ENCODE measurements around the gene MUS81. TPM values are rescaled to one million over a fixed set of nuclear protein-coding genes. Genes with fewer than 3 reads are reported as not detected.

The MUS81 gene
- total and polyA plus RNA-seq, 9 of the 15 experiments (the other 6 are each of a cell fraction or from before 2014, with no cell fraction given), result 13.4 to 118 (median 53.7) TPM

DNA sequence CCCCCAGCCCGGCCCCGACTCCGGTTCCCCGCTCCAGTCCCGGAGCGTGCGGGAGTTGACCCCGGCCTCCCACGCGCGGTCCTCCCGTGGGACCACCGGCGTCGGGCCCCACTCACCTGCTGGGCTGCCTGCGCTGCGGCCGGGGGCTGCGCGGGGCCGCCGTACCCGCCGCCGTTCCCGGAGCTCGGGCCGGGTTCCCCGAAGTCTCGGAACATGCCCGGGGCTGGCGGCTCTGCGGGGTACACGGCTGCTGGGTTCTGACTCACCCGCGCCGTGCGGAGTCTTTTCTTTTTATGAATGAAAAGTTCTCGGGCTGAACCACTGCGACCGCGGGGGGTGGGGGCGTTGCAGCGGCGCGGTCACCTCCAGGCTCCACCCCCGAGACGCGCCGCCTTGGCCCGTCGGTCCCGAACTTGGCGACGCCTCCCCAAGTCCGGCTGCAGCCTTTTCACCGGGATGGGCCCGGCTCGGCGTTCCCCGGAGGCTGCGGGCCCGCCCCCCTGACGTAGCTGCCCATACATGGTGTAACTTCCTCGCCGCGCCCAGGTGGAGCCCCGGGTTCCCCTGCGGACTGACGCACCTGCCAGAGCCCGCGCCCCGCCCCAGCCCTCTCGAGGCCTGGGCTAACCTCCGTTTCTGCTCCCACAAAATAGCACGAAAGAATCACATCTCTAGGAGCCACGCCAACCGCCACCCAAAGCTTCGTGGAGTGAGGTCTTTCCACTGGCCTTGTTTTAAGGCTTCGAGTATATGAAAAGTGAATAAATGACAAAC is 40.1 kb downstream of the MUS81 start, which contains the start of gene FOSL1 (continued):
- TF ChIP-seq, protein P1, sequence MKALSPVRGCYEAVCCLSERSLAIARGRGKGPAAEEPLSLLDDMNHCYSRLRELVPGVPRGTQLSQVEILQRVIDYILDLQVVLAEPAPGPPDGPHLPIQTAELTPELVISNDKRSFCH (CRISPR knock-in tag; IDR thresholded peaks at IDR 0.05), result no peak
- TF ChIP-seq, protein P1 (tag; IDR thresholded peaks at IDR 0.05), result peak; percentile 44; the same call in 1 of the 2 replicates
- TF ChIP-seq, protein P2, sequence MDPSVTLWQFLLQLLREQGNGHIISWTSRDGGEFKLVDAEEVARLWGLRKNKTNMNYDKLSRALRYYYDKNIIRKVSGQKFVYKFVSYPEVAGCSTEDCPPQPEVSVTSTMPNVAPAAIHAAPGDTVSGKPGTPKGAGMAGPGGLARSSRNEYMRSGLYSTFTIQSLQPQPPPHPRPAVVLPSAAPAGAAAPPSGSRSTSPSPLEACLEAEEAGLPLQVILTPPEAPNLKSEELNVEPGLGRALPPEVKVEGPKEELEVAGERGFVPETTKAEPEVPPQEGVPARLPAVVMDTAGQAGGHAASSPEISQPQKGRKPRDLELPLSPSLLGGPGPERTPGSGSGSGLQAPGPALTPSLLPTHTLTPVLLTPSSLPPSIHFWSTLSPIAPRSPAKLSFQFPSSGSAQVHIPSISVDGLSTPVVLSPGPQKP (CRISPR knock-in tag; IDR thresholded peaks at IDR 0.05), result no peak
- TF ChIP-seq SMAD1 (IDR thresholded peaks at IDR 0.05; ENCODE audit: low read depth, low read length, partially characterized antibody) (peak; percentile 93), MTA1 (IDR thresholded peaks at IDR 0.05; ENCODE audit: borderline replicate concordance) (no peak), SMARCC2 (IDR thresholded peaks at IDR 0.05; ENCODE audit: low read depth) (no peak), ZNF347 (CRISPR knock-in tag; IDR thresholded peaks at IDR 0.05; ENCODE audit: low read depth) (no peak), ZSCAN32 (CRISPR knock-in tag; IDR thresholded peaks at IDR 0.05) (0 out of 2 replicates have a peak, but pooled peaks have one; percentile 12), SAP30 (IDR thresholded peaks at IDR 0.05; ENCODE audit: borderline replicate concordance, insufficient read depth, low read depth, low read length, poor library complexity, severe bottlenecking) (no peak), FOXA3 (CRISPR knock-in tag; conservative IDR thresholded peaks at IDR 0.05 in 1 of 2, IDR thresholded peaks at IDR 0.05 in 1 of 2) (no peak), ZC3H8 (IDR thresholded peaks at IDR 0.05) (no peak), TAL1 (IDR thresholded peaks at IDR 0.05) (no peak), XRCC5 (IDR thresholded peaks at IDR 0.05; ENCODE audit: low read depth, low read length) (no peak), HOXB6 (CRISPR knock-in tag; IDR thresholded peaks at IDR 0.05; ENCODE audit: borderline replicate concordance) (no peak), CBX2 (IDR thresholded peaks at IDR 0.05; ENCODE audit: insufficient read depth, low read length, poor library complexity, severe bottlenecking) (no peak), NFYB (IDR thresholded peaks at IDR 0.05; ENCODE audit: extremely low read depth, insufficient read length) (no peak), MAFG (tag; conservative IDR thresholded peaks at IDR 0.05) (no peak), BMI1 (IDR thresholded peaks at IDR 0.05; ENCODE audit: low read length) (no peak), ZBTB2 (IDR thresholded peaks at IDR 0.05) (no peak), SRF (CRISPR knock-in tag; IDR thresholded peaks at IDR 0.05) (peak; percentile 96 to 99)
- TF ChIP-seq, protein P3, sequence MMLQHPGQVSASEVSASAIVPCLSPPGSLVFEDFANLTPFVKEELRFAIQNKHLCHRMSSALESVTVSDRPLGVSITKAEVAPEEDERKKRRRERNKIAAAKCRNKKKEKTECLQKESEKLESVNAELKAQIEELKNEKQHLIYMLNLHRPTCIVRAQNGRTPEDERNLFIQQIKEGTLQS (IDR thresholded peaks at IDR 0.05), result peak; percentile 76
- TF ChIP-seq, protein P3 (CRISPR knock-in tag; conservative IDR thresholded peaks at IDR 0.05), result peak; percentile 93
- TF ChIP-seq, protein P4, sequence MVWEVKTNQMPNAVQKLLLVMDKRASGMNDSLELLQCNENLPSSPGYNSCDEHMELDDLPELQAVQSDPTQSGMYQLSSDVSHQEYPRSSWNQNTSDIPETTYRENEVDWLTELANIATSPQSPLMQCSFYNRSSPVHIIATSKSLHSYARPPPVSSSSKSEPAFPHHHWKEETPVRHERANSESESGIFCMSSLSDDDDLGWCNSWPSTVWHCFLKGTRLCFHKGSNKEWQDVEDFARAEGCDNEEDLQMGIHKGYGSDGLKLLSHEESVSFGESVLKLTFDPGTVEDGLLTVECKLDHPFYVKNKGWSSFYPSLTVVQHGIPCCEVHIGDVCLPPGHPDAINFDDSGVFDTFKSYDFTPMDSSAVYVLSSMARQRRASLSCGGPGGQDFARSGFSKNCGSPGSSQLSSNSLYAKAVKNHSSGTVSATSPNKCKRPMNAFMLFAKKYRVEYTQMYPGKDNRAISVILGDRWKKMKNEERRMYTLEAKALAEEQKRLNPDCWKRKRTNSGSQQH (CRISPR knock-in tag; IDR thresholded peaks at IDR 0.05), result no peak
